HepG2 (cell line): ENCODE results near the gene PGC. TPM values are rescaled to one million over a fixed set of nuclear protein-coding genes. Genes with fewer than 3 reads are reported as not detected.

Experiments
- ATF6 ChIP-seq: sonication (generic); formaldehyde crosslinking; conservative IDR thresholded peaks from 2 replicates; pipeline ENCODE4 v1.4.0; 2020; ENCODE audit warnings: missing genetic modification reagents
- FOXA3 ChIP-seq: IDR thresholded peaks from 2 replicates; pipeline ENCODE4 v1.6.1; 2016; ENCODE audit warnings: missing genetic modification reagents, missing compliant biosample characterization
- ONECUT2 ChIP-seq: sonication (generic); formaldehyde crosslinking; IDR thresholded peaks from 2 replicates; pipeline ENCODE4 v1.4.0; 2020; ENCODE audit warnings: missing genetic modification reagents
- YEATS2 ChIP-seq: sonication (generic); formaldehyde crosslinking; IDR thresholded peaks from 2 replicates; pipeline ENCODE4 v1.4.0; 2020; ENCODE audit warnings: missing genetic modification reagents, borderline replicate concordance
- ZNF251 ChIP-seq: sonication (generic); formaldehyde crosslinking; IDR thresholded peaks from 2 replicates; pipeline ENCODE4 v1.9.0; 2021; ENCODE audit warnings: mild to moderate bottlenecking, missing genetic modification reagents
- ZNF644 ChIP-seq: IDR thresholded peaks from 2 replicates; pipeline ENCODE4 v1.6.1; 2016; ENCODE audit warnings: low read depth
- ZNF776 ChIP-seq: sonication (generic); formaldehyde crosslinking; IDR thresholded peaks from 2 replicates; pipeline ENCODE4 v1.4.0; 2020; ENCODE audit warnings: mild to moderate bottlenecking, missing genetic modification reagents
- polyA plus RNA-seq, 8 experiments: library from polyadenylated mRNA; depleted of rRNA in 3 of 8; stranded (reverse) in 7 of 8; unstranded in 1 of 8; fragments of >200 nt; fragmentation: Illumina TruSeq in 4 of 8; extraction: Trizol in 4 of 8; gene quantifications; 2 replicates each; pipeline versions ENCODE4 v1.2.1 to v1.2.3, GENCODE V29; 2011 to 2016; ENCODE audit warnings: low read depth in 4 of 8, missing spikeins in 1 of 8, mixed read lengths in 1 of 8; ENCODE audit not compliant: insufficient read depth in 1 of 8
- total RNA-seq, 5 experiments: library from RNA; depleted of rRNA; stranded (reverse); fragments of >200 nt; fragmentation: Illumina TruSeq; extraction: Trizol; gene quantifications; 2 replicates each; pipeline ENCODE4 v1.2.3, GENCODE V29; 2016; ENCODE audit warnings: low read depth in 1 of 5
- TF ChIP-seq, protein P1 (sequence below): sonication (generic); formaldehyde crosslinking; IDR thresholded peaks from 2 replicates; pipeline ENCODE4 v1.5.1; 2020; ENCODE audit warnings: mild to moderate bottlenecking, missing genetic modification reagents
- TF ChIP-seq, protein P2 (sequence below): sonication (generic); formaldehyde crosslinking; IDR thresholded peaks from 2 replicates; pipeline ENCODE4 v1.4.0; 2020; ENCODE audit warnings: missing genetic modification reagents
- TF ChIP-seq, protein P3 (sequence below): sonication (generic); formaldehyde crosslinking; IDR thresholded peaks from 2 replicates; pipeline ENCODE4 v1.4.0; 2020; ENCODE audit warnings: missing genetic modification reagents, mild to moderate bottlenecking, borderline replicate concordance
- TF ChIP-seq, protein P4 (sequence below): sonication (generic); formaldehyde crosslinking; IDR thresholded peaks from 2 replicates; pipeline ENCODE4 v1.5.1; 2020; ENCODE audit warnings: missing genetic modification reagents, mild to moderate bottlenecking, borderline replicate concordance

PGC gene
- total and polyA plus RNA-seq, 2 of the 13 experiments (the other 11 are each of a cell fraction or from before 2014, with no cell fraction given): 426 to 502 TPM

GRCh38 chr6:41747256-41748101 lies at the start of gene PGC (continued):
- TF ChIP-seq, protein P1, sequence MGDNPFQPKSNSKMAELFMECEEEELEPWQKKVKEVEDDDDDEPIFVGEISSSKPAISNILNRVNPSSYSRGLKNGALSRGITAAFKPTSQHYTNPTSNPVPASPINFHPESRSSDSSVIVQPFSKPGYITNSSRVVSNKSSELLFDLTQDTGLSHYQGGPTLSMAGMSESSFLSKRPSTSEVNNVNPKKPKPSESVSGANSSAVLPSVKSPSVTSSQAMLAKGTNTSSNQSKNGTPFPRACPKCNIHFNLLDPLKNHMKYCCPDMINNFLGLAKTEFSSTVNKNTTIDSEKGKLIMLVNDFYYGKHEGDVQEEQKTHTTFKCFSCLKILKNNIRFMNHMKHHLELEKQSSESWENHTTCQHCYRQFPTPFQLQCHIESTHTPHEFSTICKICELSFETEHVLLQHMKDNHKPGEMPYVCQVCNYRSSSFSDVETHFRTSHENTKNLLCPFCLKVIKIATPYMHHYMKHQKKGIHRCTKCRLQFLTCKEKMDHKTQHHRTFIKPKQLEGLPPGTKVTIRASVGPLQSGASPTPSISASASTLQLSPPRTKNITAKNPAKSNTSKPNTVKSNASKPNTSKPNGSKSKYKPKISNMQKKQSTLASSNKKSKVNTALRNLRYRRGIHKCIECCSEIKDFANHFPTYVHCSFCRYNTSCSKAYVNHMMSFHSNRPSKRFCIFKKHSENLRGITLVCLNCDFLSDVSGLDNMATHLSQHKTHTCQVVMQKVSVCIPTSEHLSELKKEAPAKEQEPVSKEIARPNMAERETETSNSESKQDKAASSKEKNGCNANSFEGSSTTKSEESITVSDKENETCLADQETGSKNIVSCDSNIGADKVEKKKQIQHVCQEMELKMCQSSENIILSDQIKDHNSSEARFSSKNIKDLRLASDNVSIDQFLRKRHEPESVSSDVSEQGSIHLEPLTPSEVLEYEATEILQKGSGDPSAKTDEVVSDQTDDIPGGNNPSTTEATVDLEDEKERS (CRISPR knock-in tag): peak; percentile 93
- TF ChIP-seq ZNF251 (CRISPR knock-in tag) (no peak), YEATS2 (no peak; the same call in 1 of the 2 replicates), ATF6 (CRISPR knock-in tag) (no peak), ZNF776 (CRISPR knock-in tag) (peak; percentile 87; the same call in 1 of the 2 replicates), FOXA3 (CRISPR knock-in tag) (peak; percentile 93), ZNF644 (CRISPR knock-in tag) (no peak; the same call in 1 of the 2 replicates), ONECUT2 (peak; percentile 94)
- TF ChIP-seq, protein P2, sequence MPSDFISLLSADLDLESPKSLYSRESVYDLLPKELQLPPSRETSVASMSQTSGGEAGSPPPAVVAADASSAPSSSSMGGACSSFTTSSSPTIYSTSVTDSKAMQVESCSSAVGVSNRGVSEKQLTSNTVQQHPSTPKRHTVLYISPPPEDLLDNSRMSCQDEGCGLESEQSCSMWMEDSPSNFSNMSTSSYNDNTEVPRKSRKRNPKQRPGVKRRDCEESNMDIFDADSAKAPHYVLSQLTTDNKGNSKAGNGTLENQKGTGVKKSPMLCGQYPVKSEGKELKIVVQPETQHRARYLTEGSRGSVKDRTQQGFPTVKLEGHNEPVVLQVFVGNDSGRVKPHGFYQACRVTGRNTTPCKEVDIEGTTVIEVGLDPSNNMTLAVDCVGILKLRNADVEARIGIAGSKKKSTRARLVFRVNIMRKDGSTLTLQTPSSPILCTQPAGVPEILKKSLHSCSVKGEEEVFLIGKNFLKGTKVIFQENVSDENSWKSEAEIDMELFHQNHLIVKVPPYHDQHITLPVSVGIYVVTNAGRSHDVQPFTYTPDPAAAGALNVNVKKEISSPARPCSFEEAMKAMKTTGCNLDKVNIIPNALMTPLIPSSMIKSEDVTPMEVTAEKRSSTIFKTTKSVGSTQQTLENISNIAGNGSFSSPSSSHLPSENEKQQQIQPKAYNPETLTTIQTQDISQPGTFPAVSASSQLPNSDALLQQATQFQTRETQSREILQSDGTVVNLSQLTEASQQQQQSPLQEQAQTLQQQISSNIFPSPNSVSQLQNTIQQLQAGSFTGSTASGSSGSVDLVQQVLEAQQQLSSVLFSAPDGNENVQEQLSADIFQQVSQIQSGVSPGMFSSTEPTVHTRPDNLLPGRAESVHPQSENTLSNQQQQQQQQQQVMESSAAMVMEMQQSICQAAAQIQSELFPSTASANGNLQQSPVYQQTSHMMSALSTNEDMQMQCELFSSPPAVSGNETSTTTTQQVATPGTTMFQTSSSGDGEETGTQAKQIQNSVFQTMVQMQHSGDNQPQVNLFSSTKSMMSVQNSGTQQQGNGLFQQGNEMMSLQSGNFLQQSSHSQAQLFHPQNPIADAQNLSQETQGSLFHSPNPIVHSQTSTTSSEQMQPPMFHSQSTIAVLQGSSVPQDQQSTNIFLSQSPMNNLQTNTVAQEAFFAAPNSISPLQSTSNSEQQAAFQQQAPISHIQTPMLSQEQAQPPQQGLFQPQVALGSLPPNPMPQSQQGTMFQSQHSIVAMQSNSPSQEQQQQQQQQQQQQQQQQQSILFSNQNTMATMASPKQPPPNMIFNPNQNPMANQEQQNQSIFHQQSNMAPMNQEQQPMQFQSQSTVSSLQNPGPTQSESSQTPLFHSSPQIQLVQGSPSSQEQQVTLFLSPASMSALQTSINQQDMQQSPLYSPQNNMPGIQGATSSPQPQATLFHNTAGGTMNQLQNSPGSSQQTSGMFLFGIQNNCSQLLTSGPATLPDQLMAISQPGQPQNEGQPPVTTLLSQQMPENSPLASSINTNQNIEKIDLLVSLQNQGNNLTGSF (CRISPR knock-in tag): no peak
- TF ChIP-seq, protein P3, sequence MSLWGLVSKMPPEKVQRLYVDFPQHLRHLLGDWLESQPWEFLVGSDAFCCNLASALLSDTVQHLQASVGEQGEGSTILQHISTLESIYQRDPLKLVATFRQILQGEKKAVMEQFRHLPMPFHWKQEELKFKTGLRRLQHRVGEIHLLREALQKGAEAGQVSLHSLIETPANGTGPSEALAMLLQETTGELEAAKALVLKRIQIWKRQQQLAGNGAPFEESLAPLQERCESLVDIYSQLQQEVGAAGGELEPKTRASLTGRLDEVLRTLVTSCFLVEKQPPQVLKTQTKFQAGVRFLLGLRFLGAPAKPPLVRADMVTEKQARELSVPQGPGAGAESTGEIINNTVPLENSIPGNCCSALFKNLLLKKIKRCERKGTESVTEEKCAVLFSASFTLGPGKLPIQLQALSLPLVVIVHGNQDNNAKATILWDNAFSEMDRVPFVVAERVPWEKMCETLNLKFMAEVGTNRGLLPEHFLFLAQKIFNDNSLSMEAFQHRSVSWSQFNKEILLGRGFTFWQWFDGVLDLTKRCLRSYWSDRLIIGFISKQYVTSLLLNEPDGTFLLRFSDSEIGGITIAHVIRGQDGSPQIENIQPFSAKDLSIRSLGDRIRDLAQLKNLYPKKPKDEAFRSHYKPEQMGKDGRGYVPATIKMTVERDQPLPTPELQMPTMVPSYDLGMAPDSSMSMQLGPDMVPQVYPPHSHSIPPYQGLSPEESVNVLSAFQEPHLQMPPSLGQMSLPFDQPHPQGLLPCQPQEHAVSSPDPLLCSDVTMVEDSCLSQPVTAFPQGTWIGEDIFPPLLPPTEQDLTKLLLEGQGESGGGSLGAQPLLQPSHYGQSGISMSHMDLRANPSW (CRISPR knock-in tag): peak; percentile 58
- TF ChIP-seq, protein P4, sequence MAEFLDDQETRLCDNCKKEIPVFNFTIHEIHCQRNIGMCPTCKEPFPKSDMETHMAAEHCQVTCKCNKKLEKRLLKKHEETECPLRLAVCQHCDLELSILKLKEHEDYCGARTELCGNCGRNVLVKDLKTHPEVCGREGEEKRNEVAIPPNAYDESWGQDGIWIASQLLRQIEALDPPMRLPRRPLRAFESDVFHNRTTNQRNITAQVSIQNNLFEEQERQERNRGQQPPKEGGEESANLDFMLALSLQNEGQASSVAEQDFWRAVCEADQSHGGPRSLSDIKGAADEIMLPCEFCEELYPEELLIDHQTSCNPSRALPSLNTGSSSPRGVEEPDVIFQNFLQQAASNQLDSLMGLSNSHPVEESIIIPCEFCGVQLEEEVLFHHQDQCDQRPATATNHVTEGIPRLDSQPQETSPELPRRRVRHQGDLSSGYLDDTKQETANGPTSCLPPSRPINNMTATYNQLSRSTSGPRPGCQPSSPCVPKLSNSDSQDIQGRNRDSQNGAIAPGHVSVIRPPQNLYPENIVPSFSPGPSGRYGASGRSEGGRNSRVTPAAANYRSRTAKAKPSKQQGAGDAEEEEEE: no peak
